Left renal cortex interstitium (tissue), 4 donors: ENCODE measurements around the gene ACTG1. TPM values are rescaled to one million over a fixed set of nuclear protein-coding genes. Genes with fewer than 3 reads are reported as not detected.

Source experiments
- DNase-seq, 4 donors: peaks; one replicate each; pipeline ENCODE4 v3.0.0-alpha.2; 2013; ENCODE audit warnings: low read depth in 4 of 4, low spot score in 2 of 4, missing footprints in 1 of 4
- polyA plus RNA-seq, 4 donors: library from polyadenylated mRNA; unstranded; fragments of 120-200 nt; gene quantifications; one replicate each; pipeline ENCODE4 v1.2.1, GENCODE V29; 2013; ENCODE audit not compliant: insufficient read length in 4 of 4

The ACTG1 gene
- polyA plus RNA-seq, 4 donors: 2,963 to 3,733 (median 3,267) TPM

- DNase-seq: no peak
These were observed 32.8 kb upstream of the ACTG1 start for GRCh38 chr17:81545160-81545949.

GRCh38 chr17:81544281-81544974 lies 31.8 kb upstream of the ACTG1 start:
- DNase-seq: no peak

DNA sequence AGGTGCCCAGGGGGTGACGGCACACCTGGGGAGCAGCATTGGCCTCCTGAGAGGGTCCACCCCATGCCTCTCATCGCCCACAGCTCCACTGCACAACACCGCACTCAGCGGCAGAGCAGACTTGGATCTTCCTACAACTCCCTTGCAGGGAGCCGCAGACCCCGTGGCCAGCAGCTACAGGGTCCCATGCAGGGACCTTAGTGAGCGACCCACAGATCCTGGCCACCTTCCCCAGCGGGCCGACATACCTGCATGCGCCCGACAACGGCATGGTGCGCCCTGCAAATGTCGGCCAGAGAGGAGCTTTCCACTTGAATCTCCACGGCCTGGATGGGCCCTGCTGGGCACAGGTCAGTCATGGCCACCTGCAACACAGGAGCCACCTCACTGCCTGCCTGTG lies 31.2 kb upstream of the ACTG1 start:
- no peak for DNase-seq

DNA sequence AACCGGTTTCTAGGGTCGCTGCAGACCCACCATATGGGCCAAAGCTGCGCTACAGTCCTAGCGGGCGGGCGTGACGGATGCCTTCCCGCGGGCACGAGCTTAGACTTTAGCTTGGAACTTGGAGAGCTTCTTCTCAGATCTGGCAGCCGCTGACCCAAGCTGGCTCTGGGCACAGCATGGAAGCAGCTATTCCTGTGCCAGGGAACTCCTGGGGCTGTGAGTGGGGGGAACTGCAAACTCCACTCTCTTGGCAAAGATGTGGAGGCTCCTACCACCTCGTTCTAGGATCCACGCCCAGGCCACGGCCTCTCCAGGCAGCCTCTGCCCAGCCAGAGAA lies 30.7 kb upstream of the ACTG1 start:
- DNase-seq: no peak

- no peak for DNase-seq
These were observed 30.1 kb upstream of the ACTG1 start for GRCh38 chr17:81542431-81543338.

GRCh38 chr17:81541123-81541522 lies 28.5 kb upstream of the ACTG1 start:
- DNase-seq: no peak

DNA sequence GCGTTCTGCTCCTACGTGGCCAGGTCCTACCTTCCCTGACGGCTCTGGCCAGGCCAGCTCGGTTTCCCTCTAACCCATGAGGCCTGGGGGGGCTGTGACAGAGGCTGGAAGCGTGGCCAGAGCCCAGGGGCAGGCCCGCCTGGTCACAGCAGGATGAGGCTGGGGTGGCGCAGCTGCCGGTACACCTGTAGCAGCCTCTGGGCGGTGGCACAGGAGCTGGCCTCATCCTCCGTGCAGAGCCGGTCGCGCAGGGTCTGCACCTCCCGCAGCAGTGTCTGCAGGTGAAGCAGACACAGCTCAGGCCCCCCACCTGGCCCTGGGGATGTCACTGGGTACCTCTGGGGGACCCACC lies 28.1 kb upstream of the ACTG1 start:
- no peak for DNase-seq

GRCh38 chr17:81539961-81540675 lies 27.5 kb upstream of the ACTG1 start:
- no peak for DNase-seq

GRCh38 chr17:81539571-81539900 lies 26.9 kb upstream of the ACTG1 start:
- no peak for DNase-seq

DNA sequence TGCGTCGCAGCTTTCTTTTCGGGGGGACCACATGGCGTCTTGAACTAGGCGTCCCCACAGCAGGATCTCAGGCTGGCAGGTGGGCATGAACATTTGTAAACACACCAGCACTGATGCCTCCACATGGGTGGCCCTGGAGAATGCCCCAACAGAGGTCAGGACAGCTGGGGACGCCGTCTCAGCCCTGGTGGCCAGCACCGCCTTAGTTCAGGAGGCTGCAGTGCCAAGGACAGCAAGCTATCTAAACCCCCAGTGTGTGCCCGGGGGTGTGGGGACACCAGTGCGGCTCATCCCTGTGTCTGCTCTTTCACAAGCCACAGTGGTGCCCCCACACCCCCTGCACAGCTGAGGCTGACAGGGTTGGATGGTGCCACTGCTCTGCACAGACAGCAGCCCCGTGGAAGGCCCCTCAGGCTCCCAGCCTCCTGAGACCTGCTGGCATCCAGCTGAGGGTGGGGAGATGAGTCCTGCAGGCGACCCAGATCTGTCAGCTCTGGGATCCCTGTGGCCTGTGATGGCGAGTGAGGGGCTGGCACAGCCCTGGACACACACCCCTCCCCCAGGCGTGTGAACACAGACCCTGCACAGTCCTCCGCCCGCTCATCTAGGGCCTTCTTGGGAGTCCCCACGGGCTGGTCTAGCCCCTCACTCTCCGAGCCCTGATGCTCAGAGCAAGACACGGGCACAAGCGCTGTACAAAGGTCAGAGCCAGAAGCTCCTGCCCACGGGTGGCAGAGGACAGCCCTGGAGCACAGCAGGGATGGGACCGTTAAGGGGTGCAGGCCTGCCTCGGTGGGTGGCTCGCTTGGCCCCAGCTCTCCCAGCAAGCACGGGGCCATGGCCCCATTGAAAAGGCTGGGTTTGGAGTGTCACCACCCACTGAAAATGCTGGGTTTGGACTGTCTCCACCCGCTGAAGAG lies 26.3 kb upstream of the ACTG1 start:
- no peak for DNase-seq

- no peak for DNase-seq
These were observed 25.4 kb upstream of the ACTG1 start for GRCh38 chr17:81537856-81538555.

GRCh38 chr17:81537343-81537855 lies 24.8 kb upstream of the ACTG1 start:
- no peak for DNase-seq

GRCh38 chr17:81536299-81537290 lies 24.0 kb upstream of the ACTG1 start:
- DNase-seq: no peak

GRCh38 chr17:81535480-81536298 lies 23.1 kb upstream of the ACTG1 start:
- no peak for DNase-seq

DNA sequence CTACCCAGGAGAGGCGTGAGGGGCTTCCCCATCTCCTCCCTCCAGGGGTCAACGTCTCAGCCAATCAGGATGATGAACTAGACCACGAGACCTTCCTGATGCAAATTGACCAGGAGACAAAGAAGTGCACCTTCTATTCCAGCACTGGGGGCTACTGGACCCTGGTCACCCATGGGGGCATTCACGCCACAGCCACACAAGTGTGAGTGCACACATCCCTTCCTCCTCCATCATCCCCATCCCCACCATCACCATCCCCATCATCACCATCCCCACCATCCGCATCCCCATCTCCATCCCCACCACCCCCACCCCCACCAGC lies 22.4 kb upstream of the ACTG1 start:
- DNase-seq: no peak

DNA sequence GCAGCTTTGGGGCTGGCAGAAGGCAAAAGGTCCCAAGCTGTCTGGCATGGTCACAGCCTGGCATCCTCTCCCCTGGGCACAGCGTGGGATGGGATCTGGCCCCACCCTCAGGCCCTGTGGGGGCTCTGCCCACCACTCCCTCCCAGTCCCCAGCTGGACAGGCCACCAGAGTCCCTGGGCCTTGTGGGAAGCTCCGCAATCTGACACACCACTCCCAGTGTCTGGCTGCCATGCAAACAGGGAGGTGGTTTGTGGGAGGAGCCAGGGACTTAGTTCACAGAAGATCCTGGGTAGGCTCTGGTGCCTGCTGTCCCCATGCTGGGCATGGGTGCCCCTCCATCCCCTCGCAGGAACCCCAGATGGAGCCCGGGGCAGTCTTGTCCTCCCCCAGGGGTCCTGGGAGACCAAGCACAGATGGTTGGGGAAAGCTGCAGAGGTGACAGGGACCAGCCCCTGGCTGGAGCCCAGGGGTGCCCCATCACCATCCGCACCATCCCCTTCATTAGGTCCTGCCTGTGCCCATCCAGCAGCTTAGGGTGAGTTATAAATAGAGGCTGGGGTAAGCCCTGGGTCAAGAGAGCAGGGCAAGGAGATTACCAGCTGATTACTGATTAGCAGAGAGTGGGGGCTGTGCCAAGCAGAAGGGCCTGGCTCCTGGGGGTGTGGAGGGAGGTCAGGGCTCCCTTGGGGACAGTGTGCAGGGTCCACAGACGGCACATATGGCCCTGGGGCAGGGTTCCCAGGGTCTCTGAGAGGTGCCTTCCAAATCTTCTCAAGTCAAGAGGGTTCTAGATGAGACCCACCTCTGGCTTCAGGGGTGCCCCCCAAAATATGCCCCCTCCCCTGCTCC lies 21.8 kb upstream of the ACTG1 start:
- DNase-seq: no peak
